ENCODE results near the gene CHAMP1.

CHAMP1 gene

DNA sequence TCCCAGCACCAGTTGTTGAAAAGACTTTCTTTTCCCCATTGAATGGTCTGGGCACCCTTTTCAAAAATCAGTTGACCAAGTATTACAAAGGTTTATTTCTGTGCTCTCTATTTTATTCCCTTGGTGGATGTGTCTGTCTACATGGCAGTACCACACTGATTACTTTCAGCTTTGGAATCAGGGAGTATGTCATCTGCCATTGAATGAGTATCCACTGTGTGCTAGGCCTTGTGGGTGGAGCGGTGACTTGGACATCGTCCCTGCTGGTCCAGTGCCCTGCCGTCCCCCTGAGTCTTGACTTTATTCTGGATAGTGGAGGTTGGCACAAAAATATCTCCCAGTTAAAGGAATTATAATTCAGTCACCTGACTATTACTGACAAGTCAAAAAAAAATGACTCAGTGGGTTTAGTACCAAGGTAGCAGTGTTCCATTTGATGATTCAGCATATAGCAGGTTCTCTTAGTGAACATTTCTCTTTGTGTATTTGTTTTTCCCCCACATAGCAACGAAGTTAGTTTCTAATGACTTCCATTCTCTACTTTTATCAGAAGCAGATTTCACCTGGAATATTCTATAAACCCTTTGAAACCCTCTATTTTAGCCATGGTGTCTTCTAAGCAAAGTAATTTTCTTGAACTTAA lies 29.0 kb upstream of the CHAMP1 start:
- TF ChIP-seq, protein P1, sequence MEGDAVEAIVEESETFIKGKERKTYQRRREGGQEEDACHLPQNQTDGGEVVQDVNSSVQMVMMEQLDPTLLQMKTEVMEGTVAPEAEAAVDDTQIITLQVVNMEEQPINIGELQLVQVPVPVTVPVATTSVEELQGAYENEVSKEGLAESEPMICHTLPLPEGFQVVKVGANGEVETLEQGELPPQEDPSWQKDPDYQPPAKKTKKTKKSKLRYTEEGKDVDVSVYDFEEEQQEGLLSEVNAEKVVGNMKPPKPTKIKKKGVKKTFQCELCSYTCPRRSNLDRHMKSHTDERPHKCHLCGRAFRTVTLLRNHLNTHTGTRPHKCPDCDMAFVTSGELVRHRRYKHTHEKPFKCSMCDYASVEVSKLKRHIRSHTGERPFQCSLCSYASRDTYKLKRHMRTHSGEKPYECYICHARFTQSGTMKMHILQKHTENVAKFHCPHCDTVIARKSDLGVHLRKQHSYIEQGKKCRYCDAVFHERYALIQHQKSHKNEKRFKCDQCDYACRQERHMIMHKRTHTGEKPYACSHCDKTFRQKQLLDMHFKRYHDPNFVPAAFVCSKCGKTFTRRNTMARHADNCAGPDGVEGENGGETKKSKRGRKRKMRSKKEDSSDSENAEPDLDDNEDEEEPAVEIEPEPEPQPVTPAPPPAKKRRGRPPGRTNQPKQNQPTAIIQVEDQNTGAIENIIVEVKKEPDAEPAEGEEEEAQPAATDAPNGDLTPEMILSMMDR (IDR thresholded peaks at IDR 0.05; ENCODE audit: extremely low read depth, missing control alignments): no peak
- no peak for DNase-seq (ENCODE audit: low spot score)

DNA sequence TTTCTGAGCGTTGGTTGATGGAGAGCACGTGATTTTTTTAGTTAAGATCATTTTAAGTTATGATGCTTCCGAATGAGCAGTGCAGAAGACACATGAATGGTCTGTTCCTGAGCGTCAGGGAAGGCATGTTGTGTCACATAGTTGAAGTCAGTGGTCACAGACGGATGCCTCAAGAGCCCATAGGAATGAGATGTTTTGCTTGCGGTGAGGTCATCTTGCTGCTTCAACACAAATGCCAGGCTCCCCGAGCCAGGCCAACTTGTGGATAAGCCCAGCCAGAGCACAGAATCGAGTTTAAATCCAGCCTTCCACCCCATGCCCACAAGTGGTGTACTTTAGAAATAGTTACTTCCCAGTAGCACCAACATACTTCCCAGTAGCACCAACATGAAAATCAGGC lies 27.5 kb upstream of the CHAMP1 start:
- TF ChIP-seq, protein P1 (IDR thresholded peaks at IDR 0.05; ENCODE audit: extremely low read depth, missing control alignments): no peak
- DNase-seq (ENCODE audit: low spot score): no peak

DNA sequence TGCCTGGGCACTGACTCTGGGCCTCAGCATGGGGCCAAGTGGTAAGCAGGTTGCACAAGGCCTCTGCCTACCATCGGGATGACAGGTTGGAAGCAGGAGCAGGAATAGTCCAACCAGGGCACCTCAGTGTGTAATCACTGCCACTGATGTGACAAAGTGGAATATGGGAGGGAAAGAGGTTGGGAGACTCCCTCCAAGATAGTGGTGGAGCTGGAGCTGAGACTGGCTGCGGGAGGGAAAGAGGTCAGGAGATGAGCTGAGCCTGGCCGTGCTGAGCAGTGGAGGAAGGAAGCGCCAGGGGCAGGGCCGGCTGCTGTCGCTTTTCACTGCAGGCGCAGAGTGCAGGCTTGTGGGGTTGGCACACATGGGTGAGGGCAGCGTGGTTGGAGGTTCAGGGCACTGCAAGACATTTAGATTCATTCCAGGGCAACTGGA lies 26.1 kb upstream of the CHAMP1 start:
- no peak for DNase-seq (ENCODE audit: low spot score)

DNA sequence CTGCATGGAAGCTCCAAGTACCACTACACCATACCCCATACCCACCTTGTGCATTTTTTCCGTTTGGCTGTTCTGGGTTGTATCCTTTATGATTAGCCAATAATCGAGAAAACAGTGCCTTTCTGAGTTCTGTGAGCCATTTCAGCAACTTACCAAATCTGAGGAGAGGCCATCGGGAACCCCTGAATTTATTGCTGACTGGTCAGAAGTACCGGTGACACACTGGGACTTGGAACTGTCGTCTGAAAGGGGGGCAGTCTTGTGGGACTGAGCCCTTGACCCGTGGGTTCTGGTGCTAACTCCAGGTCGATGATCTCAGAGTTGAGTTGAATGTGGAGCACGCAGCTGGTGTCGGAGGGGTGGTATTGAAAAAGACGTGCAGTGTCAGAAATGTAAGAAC lies 17.9 kb upstream of the CHAMP1 start:
- no peak for DNase-seq (ENCODE audit: low spot score)
- TF ChIP-seq, protein P1 (IDR thresholded peaks at IDR 0.05; ENCODE audit: extremely low read depth, missing control alignments): no peak

More for the DNA sequence above, 26.1 kb upstream of the CHAMP1 start:
- TF ChIP-seq, protein P1 (IDR thresholded peaks at IDR 0.05; ENCODE audit: extremely low read depth, missing control alignments): no peak

DNA sequence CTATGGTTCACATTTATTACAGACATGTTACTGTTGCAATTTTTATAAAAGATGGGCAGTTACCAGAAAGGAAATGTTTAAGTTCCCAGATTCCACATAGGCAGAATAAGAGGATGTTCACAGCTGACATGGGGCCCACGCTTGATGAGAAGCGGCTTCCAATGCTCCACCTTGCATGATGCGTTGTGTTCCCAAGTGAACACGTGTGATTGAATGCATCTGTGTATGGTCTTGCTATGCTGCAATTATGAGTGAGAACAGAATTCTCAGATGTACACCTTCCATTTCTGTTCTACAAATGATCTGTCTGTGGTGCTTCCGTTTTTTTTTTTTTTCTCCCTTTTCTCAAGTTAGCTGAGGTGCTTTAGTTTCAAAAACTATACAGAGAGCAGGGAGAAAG lies 17.4 kb upstream of the CHAMP1 start:
- TF ChIP-seq, protein P1 (IDR thresholded peaks at IDR 0.05; ENCODE audit: extremely low read depth, missing control alignments): no peak
- no peak for DNase-seq (ENCODE audit: low spot score)

DNA sequence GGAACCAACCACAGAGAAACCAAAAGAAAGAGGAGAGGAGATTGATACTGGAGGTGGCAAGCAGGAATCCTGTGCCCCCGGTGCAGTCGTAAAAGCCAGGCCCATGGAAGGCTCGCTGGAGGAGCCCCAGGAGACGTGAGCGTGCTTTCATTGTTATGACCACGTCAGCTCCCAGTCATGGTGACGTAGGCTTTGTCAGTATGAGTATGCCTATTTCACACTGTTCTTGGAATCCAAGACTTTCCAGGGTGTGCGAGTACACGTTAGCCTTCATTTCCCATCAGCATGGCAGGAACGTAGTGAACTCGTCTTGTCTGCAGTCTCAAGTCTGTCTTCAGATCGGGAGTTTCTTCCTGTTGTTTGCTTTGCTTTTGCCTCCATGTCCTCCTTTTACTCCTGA lies 15.4 kb upstream of the CHAMP1 start:
- DNase-seq (ENCODE audit: low spot score): no peak
- TF ChIP-seq, protein P1 (IDR thresholded peaks at IDR 0.05; ENCODE audit: extremely low read depth, missing control alignments): no peak

DNA sequence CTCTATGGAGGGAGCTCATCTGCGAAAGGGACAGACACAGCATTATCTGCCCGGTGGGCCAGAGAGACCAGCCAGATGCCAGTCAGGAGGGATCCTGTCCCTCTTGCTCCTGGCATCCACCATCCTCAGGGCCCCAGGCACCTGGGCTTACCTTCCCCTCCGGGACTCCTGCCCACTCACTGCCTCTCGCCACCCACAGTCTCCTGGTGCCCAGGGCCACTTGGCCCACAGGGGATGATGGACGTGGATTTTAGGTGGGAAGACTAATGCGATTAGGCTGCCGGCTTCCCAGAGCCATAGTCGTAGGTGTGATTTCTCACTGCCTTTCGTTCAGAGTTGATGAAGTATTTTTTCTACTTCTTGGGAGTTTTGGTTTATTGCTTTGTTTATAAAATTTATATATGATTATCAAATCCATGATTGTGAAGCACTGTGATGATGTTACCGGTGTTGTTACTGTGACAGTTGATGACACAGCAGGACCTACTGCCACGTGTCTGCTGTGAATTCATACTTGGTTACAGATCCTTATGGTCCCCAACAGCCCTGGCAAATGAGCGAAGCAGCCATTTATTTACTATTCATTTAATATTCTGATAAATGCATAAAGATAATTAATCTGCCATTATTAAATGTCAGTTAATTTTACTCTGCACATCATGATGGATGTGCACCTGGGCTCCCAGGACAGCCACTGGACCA lies 14.5 kb upstream of the CHAMP1 start:
- no peak for DNase-seq (ENCODE audit: low spot score)
- TF ChIP-seq, protein P1 (IDR thresholded peaks at IDR 0.05; ENCODE audit: extremely low read depth, missing control alignments): no peak

Measured in GM20000 (cell line).